Frontal cortex (tissue), 4 donors: ENCODE measurements around the gene ST3GAL6. TPM values are rescaled to one million over a fixed set of nuclear protein-coding genes. Genes with fewer than 3 reads are reported as not detected.

Experiments used
- DNase-seq, 2 donors: peaks; one replicate each; pipeline ENCODE4 v3.0.0; 2012; ENCODE audit warnings: low spot score in 2 of 2
- FAIRE-seq: peaks from 2 replicates; lab custom pipeline; 2012; peaks lifted over from hg19 to GRCh38; lab: Jason Lieb, UNC
- total RNA-seq: library from RNA; depleted of rRNA; stranded (reverse); fragments of >200 nt; gene quantifications from one replicate; pipeline ENCODE4 v1.2.3, GENCODE V29; 2014
- donor health status: control.
- donor health status: control.
- donor health status: control.

ST3GAL6 gene
- total RNA-seq, 1 donor from 2014 or later: 18.3 TPM

GRCh38 chr3:98793971-98794370 lies 30.8 kb downstream of the ST3GAL6 start:
- FAIRE-seq: no peak

DNA sequence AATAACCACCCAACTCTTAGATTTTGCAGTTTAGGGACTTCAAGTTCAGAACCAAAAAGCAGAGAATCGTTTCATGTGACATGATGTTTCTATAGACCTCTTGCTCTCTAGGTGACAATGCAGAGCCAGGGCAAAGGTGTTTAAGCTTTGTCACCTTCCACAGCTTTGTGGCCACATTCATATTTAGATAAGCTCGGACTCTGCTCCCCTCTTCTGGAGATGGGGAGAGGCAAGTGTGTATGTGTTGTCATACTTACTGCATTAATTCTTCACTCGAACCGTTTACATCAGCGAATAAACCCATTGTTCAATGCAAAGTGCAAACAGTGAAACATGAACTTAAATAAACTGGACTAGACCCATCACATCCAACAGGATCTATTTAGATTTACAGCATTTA lies 33.2 kb downstream of the ST3GAL6 start:
- FAIRE-seq (no peak), DNase-seq (no peak)

More at GRCh38 chr3:98793971-98794370, 30.8 kb downstream of the ST3GAL6 start:
- DNase-seq: no peak

- no peak for DNase-seq
- FAIRE-seq: no peak
Measured at GRCh38 chr3:98797905-98798304, 34.8 kb downstream of the ST3GAL6 start.

- DNase-seq (no peak), FAIRE-seq (no peak)
Measured at GRCh38 chr3:98798820-98799219, 35.7 kb downstream of the ST3GAL6 start.

GRCh38 chr3:98799479-98799878 lies 36.3 kb downstream of the ST3GAL6 start:
- DNase-seq: no peak
- FAIRE-seq: no peak

DNA sequence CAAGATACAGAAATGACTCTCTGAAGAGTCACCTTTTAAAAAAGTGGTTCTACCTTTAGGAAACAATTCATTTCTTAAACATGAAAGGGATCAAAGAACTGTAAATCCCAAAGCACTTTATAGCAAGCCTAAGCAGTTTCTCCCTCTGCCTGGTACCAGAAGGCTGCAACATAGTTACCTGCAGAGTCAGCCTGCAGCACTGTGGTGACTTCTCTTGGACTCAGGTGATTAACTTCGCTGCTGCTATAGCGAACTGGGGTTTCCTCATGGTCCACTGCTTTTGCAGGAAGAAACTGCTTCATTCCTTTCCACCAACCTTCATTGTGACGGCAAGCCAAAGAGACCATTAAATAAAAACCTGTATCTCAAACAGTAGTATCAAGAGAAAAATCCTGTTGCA lies 37.3 kb downstream of the ST3GAL6 start:
- FAIRE-seq (no peak), DNase-seq (no peak)

DNA sequence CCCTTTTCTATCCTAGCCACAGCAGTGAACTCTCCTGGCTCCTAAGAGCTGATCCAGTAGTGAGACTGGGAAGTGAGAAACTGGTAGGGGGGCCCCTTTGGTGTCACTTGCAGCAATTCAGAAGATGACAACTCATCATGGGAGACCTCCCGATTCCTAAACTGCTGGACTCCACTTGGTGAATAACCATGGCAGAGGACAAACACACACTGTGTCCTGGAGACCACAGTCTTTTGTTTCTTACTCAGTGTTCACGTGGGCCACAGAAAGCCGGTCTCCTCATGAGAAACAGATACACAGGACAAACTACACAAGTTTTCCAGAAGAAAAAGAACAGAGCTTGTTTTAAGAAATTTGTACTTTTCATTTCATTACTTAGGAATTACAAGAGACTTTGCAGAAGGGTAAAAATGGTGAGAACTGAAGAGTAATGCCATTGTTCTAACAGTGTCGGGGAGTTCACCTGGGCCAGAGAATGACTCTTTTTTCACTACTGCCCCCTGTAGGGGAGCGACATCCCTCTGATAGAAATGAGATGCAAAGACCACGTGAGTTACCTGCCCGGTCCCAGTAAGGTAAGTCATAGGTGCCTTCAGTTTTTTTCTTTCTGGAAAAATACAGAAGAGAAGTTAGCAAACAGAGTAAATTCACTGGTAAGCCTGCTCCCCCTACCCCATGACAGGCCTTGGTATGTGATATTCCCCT lies 38.1 kb downstream of the ST3GAL6 start:
- no peak for FAIRE-seq
- no peak for DNase-seq

DNA sequence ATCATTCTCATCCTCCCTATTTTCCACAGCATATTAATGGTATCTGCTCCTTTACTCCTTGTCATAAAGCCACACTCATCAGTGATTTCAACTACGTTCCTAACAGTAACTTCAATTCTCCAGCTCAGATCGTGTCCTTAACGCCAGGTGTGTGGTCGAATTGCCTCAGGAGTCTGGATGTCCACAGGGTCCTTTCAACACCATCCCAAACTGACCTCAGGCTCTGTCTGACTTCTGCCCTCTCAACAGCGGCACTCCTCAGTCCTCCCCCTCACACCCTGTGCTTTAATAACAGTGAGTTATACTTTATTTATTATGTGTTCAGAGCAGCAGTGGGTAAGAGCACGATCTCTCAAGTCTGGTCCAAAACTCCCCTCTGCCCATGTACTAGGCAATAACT lies 42.4 kb downstream of the ST3GAL6 start:
- FAIRE-seq (no peak), DNase-seq (no peak)

- FAIRE-seq (no peak), DNase-seq (no peak)
Measured at GRCh38 chr3:98806521-98806920, 43.4 kb downstream of the ST3GAL6 start.

- FAIRE-seq (no peak), DNase-seq (no peak)
Measured at GRCh38 chr3:98807011-98807410, 43.9 kb downstream of the ST3GAL6 start.

GRCh38 chr3:98807561-98807960 lies 44.4 kb downstream of the ST3GAL6 start:
- FAIRE-seq: no peak
- no peak for DNase-seq

DNA sequence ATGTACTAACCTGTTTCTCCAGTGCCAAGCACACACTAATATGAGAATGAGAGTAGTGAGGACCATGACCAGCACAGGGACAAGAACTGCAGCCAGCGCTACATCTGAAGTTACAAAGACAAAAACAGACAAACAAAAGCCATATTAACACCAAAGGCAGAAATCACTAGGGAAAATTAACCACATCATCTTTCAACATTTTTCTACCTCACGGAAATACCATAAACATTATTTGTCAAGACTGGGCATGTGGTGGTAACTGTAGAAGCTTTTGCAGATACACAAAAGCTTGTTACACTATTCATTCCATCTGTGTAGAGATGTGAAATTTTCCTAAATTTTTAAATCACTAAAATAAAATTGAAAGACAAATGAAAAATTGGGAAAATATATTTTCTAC lies 44.9 kb downstream of the ST3GAL6 start:
- DNase-seq: no peak
- peak; percentile 47 for FAIRE-seq

GRCh38 chr3:98809557-98809956 lies 46.4 kb downstream of the ST3GAL6 start:
- FAIRE-seq: no peak

DNA sequence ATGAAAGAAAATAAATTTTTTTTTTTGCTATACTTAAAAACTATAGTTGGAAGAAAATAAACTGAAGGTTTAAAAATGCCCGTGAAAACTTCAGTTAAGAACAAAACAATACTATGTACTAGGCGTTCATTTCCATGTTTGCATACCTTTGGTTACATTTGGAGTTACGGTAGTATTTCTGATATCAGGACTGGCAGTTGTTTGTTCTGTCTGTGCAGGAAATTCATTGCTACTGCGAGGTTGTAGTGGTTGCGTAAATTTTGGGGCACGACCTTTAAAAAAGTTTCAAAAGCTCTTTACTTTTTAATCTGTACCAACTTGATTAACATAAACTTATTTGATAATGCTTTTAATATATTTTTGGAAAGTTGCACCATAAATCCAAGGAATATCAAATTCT lies 47.9 kb downstream of the ST3GAL6 start:
- FAIRE-seq: no peak

More at GRCh38 chr3:98809557-98809956, 46.4 kb downstream of the ST3GAL6 start:
- no peak for DNase-seq

DNA sequence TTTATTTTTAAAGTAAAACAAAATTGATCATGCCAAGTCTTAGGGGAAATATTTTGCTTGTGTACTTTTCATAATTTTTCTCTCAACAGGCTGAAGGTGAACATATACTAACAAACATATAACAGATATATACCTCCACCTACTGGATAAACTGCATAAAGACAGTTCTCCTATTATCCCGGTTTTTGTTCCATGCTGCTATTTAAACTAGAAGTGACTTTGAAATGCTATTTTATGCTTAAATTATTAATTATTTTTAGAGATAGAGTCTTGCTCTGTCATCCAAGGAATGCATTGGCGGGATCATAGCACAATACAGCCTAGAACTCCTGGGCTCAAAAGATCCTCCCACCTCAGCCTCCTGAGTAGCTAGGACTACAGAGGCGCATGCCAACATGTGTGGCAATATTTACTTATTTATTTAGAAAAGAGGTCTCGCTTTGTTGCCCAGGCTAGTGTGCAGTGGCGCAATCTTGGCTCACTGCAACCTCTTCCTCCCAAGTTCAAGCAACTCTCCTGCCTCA lies 49.8 kb downstream of the ST3GAL6 start:
- FAIRE-seq: peak; percentile 98
- DNase-seq: peak; percentile 7 to 21

More for the DNA sequence above, 47.9 kb downstream of the ST3GAL6 start:
- DNase-seq: no peak

DNA sequence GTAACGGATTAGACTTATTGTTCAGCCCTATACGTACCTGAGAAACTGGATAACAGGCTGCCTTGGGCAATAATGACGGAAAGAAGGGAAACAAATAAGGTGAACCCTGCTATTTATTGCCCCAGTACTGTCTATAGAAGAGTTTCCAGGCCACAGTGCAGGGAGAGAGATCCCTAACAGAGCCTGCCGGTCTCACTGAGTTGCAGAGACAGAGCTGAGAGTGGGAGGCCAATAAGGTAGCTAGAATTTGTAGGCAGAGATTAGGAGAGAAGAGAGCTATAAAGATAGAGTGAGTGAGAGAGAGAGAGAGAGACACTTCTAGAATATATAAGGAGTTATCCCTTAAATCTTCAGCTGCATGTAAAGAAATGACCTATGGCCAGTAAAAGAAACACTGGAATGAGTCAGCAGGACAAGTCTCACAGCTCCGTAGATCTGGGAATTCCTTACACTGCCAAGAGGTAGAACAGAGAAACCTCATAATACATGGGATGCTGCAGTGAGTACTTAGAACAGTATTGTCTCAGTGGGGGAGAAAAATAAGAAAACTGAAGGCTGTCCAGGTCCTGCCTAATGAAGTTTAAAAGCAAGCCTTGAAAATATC lies 51.8 kb downstream of the ST3GAL6 start:
- DNase-seq (no peak), FAIRE-seq (no peak)

DNA sequence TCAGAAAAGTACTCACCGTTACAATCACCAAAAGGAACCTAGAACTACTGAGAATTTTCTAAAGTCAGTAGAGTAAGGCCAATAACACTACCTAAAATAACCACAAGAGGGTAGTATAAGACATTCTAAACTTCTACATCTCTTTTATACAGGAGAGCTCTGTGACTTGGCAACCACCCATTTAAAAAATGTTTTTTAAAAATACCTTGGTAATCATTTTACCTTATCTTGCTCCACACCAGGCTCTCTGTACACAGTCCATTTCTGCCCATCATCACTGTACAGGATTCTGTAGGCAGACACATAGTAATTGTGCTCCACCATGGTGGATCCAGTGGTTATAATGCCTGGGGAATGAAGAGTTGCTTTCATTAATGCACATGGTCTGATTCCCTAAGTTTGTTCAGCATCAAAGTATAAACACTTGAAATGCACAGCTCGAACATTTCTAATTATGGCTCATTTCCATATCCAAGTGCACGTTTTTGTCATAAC lies 54.5 kb downstream of the ST3GAL6 start:
- peak in 1 of 2 donors; percentile 38 for DNase-seq
- FAIRE-seq: peak; percentile 96

GRCh38 chr3:98821063-98821462 lies 57.9 kb downstream of the ST3GAL6 start:
- DNase-seq: no peak
- FAIRE-seq: no peak

DNA sequence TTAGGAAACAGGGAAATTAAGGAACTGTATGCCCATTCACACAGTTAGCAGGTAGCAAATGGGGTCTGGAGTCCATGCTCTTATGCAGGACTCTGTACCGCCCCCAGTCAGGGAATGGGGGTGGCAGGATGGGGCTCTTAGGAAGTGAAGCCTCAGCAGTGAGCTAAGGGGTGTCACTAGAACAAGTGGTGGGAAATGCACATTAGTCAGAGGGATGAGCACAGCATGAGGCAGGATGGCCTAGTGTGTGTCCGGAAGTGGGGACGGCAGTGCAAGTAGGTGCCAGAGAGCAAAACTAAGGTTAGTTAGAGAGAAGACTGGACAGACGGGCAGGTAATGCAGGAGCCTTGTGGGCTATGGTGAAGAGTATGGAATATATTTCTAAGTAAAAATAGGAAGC lies 60.7 kb downstream of the ST3GAL6 start:
- DNase-seq (no peak), FAIRE-seq (no peak)

- no peak for DNase-seq
- FAIRE-seq: no peak
Measured at GRCh38 chr3:98824256-98824655, 61.1 kb downstream of the ST3GAL6 start.

DNA sequence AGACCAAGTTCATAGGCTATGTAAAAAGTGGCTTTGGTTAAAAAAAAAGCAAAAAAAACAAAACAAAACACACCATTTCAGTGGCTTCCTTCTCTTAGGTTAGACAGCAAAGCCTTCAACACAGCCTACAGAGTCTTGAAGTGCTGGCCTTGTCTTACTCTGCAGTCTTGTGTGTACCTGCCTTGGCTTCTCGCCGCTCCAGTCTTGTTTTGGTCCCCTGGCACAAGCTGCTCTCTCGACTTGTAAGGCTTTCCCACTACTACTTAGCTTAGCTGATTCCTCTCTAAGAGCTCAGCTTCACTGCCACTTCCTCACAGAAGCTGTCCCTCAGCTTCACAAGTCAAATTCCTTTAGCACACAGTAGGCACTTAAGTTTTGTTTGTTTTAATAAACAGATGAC lies 63.0 kb downstream of the ST3GAL6 start:
- FAIRE-seq: no peak
- no peak for DNase-seq
